HL-60 (cell line): ENCODE measurements around the gene KLHL25.

Experiments
- POLR2AphosphoS5 ChIP-seq: IDR thresholded peaks from 2 replicates; pipeline ENCODE4 v1.6.1; 2012; ENCODE audit warnings: low read depth
- TF ChIP-seq, protein P1 (sequence below): IDR thresholded peaks from one replicate; pipeline ENCODE4 v1.5.1; 2011; ENCODE audit warnings: low read length, control low read depth, inconsistent platforms; ENCODE audit not compliant: insufficient read depth
- TF ChIP-seq, protein P2 (sequence below): IDR thresholded peaks from 2 replicates; pipeline ENCODE4 v1.6.1; 2012; ENCODE audit warnings: low read depth; ENCODE audit not compliant: insufficient replicate concordance

DNA sequence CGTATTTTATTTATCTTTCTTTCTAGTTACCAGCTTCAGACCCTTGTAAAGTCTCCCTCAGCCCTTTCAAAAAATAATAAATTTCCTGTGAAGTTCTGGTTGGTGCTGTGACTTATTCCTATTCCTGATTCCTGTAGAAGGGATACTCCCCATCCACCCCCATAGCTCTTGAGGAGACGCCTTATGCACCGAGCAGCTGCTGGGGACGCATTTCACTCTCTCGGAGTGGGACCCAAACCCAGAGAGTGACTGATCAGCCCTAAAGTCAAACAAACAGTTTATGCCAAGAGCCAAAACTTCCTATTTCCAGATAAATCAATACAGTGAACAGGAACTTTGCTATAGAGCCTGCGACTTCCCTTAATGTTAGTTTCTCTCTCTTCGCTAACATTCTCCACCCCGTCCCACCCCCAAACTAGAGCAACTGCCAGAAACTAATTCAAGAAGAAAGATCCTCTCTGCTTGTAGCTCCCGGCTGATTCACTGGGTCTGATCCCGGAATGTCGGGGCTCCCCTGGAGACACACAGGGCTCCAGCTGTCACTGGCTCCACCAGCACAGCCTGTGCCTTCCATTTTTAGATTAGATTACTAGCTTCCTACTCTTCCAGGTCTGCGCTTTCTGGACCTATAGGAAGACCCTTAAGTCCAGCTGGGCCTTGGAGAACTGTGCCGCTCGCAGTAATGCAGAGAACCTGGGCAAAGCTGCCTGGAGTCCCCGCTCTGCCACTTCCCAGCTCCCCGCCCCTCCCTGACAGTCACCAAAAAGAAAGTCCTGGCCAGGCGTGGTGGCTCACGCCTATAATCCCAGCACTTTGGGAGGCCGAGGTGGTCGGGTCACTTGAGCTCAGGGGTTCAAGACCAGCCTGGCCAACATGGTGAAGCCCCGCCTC, 45.2 kb downstream of the KLHL25 start:
- TF ChIP-seq, protein P1, sequence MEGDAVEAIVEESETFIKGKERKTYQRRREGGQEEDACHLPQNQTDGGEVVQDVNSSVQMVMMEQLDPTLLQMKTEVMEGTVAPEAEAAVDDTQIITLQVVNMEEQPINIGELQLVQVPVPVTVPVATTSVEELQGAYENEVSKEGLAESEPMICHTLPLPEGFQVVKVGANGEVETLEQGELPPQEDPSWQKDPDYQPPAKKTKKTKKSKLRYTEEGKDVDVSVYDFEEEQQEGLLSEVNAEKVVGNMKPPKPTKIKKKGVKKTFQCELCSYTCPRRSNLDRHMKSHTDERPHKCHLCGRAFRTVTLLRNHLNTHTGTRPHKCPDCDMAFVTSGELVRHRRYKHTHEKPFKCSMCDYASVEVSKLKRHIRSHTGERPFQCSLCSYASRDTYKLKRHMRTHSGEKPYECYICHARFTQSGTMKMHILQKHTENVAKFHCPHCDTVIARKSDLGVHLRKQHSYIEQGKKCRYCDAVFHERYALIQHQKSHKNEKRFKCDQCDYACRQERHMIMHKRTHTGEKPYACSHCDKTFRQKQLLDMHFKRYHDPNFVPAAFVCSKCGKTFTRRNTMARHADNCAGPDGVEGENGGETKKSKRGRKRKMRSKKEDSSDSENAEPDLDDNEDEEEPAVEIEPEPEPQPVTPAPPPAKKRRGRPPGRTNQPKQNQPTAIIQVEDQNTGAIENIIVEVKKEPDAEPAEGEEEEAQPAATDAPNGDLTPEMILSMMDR, result no peak
- no peak for TF ChIP-seq POLR2AphosphoS5
- TF ChIP-seq, protein P2, sequence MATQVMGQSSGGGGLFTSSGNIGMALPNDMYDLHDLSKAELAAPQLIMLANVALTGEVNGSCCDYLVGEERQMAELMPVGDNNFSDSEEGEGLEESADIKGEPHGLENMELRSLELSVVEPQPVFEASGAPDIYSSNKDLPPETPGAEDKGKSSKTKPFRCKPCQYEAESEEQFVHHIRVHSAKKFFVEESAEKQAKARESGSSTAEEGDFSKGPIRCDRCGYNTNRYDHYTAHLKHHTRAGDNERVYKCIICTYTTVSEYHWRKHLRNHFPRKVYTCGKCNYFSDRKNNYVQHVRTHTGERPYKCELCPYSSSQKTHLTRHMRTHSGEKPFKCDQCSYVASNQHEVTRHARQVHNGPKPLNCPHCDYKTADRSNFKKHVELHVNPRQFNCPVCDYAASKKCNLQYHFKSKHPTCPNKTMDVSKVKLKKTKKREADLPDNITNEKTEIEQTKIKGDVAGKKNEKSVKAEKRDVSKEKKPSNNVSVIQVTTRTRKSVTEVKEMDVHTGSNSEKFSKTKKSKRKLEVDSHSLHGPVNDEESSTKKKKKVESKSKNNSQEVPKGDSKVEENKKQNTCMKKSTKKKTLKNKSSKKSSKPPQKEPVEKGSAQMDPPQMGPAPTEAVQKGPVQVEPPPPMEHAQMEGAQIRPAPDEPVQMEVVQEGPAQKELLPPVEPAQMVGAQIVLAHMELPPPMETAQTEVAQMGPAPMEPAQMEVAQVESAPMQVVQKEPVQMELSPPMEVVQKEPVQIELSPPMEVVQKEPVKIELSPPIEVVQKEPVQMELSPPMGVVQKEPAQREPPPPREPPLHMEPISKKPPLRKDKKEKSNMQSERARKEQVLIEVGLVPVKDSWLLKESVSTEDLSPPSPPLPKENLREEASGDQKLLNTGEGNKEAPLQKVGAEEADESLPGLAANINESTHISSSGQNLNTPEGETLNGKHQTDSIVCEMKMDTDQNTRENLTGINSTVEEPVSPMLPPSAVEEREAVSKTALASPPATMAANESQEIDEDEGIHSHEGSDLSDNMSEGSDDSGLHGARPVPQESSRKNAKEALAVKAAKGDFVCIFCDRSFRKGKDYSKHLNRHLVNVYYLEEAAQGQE, result no peak
